GM19351 (cell line): ENCODE measurements around the gene IP6K3.

Source experiments
- ATAC-seq: cut with Tn5 transposase; IDR thresholded peaks from one replicate; pipeline ENCODE4 v1.9.1; 2021; ENCODE audit warnings: mild to moderate bottlenecking, moderate library complexity; ENCODE audit not compliant: unreplicated experiment

Gene IP6K3

DNA sequence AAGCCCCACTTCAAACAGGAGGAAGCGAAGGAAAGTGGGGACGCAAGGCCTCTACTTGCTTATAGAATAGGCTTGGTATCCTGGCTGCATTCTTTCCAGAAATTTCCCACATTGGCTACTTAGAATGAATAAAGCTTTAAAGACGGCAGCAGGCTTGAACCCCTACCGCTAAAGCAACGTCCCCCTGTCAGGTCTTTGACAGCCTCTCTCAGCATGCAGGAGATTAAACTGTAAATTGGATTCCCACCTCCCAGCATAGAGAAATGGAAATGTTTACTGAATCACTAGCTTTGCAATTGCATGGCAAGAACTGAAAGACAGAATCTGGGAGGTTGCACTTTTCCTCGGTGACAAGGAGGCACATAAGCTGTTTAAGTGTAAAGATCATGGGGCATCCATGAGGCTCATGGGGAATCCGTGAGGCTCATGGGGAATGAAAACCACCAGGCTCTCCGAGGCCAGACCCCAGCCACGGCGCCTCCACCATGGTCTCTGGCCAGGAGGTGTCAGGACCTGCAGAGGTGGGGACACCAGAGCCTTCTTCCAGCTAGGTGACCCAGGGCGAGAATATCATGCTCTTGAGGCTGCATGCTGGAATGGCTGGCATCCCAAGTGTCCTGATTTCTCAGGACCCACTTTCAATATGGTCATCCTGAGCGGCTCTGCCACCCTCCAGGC is 31.9 kb upstream of the IP6K3 start:
- no peak for ATAC-seq

DNA sequence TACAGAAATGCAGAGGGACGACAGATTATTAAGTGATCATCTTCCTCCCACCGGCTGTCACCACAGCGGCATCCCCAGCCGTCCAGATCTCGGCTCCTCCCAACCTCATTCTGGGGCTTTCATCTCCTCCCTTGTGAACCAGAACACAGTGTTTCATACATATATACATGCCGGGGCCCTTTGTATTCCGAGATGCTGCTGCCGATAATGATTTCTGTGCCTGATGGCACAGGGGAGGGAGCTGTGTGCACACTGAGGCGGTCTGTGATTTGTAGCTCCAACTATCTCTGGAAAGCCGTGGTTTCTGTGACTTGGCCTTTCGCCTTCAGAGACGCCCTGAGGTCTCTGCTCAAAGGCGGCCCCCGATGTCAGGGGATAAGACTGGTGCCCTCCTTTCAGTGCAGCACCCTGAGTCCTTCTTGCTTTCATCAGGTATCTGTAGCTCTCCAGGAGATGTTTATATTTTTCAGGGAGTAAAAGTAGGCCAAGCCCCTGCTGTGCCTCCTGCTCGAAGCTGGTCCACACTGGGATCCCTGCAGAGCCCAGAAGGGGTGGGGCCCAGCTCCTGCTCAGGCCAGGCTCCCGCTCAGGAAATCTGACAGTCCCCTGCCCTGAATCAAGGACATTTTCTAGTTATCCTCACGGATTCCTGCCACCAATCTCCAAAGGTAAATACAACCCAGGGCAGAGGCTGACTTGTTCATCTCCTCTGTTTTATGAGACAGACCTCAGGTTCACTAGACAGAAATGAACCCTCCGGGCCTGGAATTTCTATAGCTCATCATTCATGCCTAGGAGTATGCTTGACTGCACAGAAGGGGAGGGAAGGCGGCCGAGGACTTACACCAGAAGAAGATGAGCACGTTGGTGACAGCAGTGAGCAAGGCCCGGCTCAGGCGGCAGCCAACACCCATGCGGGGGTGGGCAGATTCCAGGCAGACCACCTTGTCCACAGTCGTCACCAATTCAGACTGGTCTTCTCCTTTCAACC is 31.0 kb upstream of the IP6K3 start:
- no peak for ATAC-seq

DNA sequence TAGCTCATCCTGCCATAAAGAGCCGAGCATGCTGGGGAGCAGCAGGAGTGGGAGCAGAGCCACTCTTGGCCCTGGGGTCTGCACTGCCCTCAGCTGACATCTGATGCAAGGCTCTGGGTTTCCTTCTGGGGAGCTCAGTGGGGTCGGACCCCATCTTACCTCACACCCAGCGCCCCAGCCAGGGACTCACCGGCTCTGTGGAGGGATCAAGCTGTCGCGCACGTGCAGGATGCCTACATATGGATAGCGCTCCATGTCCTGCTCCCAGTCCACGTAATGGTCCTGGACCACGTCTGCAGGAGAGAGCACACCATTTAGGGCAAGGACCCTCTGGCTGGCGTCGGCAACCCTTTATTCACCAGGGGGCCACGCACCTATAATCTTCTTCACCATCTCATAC is 30.1 kb upstream of the IP6K3 start:
- ATAC-seq: no peak

DNA sequence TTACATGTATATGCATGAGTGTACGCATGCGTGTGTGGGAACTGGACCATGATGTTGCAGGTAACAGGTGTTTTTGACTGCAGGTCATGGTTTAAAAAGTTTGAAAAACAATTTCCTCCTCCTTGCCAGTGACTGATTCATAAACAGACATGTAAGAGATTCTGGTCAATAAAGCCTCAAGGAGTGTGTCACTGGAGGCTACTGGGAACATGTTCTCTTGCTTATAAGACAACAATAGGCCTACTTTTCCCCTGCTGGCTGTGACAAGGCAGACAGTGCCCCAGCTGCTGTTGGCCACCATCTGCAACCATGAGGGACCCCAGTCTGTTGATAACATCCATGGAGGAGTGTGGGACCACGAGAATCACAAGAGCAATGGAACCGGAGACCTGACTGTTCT is 29.5 kb upstream of the IP6K3 start:
- ATAC-seq: no peak

DNA sequence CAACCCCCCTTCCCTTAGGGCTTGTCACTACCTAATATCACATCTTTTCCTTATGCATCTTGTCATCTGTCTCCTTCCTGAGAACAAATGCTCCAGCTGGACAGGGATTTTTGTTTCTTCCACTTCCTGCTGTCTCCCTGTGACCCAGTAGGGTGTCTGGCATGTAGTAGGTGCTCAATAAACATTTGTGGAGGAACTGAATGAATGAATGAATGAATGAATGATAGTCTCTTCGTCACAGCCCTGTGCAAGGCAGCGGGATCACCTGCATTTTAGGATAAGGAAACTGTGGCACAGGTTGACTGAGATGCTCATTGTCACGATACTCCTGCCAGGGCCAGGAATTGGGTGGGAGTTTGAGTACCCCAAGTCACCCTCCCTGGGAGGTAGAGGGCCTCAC is 28.1 kb upstream of the IP6K3 start:
- ATAC-seq: no peak

DNA sequence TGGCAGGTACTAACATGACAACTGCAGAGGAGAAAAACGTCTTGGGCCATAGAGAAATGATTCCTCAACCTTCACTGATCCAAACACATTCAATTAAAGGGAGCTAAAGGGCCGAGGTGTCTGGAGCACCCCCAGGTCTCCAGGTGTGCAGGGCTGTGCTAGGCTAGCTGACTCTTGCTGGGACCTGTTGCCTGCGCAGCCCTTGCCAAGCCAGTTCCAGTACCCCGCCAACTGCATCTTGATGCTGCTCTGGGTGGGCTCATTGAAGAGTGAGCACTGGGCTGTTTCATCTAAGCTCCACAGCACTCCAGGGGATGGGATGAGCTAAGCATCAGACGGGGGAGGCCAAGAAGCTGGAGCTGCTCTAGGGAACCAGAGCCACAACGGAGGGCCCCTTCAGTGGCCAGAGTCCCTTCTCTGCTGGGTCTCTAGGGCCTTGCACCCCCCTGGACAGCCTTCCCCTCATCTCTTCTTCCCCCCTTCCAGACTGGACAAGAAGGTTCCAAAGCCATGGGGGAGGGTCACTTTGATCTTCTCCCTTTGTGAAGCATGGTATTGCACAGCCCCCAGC is 26.3 kb upstream of the IP6K3 start:
- ATAC-seq: no peak

DNA sequence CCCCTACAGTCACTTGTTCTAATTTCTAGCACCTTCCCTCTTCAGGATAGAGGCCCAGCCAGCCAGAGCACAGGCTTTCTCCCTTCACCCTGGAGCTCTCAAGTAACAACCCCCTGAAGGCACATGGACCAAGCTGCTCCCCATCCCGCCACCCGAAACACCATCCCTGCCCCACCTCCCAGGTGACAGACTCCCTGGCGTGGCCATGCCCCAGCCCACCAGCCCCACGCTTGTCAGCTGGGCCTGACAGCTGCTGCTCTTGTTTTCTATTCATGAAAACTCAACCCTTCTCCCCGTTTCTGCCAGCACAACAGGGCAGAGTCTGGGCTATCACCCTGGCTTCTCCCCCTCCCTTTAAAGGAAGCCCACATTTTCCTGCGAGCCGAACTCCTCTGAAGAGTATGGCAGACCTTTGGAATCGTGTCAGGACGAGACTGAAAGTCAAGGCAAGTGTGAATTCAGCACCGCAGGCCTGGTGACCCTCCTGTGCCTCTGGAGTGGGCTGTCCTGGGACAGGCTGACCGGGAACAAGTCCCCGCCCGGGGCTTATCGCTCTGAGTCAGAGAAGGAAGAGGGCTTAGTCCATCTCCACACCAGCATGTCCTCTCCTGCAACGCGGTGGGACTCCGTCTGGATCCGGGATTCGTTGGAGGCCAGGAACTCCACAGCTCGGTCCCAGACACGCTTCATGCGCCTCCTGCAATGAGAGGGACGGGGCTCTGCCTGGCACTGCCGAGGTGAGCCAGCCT is 25.6 kb upstream of the IP6K3 start:
- ATAC-seq: no peak

DNA sequence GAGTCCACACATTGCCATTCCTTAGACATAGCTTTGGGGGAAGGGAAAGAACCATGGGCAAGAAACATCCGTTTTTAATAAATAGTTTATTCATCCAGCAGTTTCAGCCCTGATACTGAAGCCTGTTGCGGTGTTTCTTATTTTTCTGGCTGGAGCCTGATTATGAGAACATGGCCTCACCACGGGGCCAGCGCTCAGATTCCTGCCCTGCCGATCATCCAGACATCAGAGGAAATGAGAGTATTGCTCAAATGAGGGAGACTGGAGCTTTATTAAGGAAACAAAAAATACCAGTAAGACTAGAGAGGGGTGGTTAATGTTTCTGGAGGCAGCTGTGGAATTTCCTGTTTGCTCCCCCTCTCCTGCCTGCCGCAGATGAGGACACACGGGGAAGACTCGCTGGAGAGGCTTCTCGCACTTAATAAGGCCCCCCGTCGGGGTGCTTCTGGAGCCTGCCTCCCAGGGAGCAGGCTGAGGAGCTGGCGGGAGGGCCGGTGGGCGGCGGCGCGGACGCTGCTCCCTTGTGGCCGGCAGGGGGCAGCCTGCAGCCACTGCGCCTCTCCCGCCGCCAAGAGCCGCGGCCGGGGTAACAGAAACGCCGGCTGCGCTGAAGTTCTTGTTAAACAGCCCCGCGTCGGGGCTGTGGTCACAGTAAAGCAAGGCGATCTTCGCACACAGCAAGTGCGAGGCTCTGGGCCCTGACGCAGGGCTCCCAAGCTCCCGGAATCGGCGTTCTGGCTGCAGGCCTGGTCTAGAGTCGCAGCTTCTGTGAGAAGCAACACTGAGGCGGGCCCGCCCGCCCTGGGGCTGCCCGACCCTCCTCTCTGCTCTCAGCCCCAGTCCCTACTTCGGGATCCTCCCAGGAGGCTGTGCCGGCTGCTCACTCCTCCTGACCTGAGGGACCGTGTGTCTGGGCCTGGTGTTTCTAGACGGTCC is 24.7 kb upstream of the IP6K3 start:
- no peak for ATAC-seq

DNA sequence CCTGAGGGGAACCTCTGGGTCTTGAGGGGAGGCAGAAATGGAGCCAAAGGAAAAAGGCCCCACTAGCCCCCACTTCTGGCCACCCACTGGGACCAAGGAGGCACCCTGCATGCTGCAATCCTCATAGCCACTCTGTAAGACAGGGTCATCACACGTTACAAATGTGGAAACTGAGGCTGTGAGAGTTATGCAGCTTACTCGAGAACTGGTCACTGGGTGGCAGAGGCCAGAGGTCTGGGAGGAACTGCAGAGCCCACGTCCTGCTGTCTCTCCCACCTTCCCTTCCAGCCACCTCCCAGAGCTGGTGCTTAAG is 24.1 kb upstream of the IP6K3 start:
- no peak for ATAC-seq

DNA sequence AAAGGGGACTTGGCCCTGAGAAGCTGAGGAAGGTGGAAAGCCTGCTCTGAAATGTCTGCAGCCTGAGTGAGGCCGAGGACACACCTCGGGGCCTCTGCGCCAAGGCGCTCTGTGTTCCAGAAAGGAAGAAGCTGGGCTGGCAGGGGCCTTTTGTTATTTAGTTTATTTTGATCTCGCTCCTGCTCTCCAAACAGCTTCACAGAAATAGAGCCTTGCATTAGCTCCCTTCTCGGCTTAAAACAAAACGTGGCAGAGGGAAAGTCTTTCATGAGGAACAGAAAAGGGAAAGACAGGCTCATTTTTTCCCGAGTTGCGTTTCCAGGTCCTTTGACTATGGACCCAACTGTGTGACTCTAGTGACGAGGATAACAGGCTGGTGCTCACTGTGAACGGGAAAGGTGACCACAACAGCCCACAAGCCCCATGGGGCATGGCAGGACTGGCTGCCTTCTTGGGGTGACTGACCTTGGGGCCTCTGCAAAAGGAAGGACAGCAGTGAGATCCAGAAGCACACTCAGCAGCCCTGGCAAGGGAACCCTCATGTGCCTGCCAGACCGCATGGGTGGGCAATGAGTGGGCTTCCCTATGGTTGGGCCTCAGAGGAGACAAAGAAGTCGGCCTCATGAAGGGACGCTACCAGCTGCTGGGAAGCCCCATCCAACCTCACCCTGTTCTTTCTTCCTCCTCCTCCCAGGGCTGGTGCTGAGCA is 23.6 kb upstream of the IP6K3 start:
- no peak for ATAC-seq

DNA sequence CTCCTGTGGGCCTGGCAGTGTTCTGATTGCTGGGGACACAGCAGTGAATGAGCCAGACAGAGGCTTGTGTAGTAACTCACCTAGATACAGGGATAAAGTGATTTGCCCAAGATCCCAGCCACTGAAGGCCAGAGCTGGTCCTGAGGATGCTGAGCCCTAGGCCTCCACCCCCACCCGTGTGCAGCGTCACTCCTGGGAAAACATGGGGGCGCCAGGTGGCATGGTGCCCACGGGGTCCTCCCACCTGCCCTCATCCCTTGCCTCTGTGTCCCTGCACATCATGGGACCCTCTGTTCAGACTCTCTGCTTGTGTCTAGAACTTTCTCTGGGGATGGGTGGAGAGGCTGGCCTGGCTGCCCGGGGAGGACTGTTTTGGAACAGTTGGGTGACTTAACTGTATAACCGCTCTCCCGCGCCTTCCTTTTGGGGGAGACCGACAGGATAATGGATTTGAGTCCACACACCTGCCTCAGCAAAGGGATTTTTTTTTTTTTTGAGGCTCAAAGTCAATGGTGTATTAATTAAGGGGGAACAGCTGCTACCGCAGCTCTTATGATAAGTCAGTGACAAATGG is 22.6 kb upstream of the IP6K3 start:
- no peak for ATAC-seq

DNA sequence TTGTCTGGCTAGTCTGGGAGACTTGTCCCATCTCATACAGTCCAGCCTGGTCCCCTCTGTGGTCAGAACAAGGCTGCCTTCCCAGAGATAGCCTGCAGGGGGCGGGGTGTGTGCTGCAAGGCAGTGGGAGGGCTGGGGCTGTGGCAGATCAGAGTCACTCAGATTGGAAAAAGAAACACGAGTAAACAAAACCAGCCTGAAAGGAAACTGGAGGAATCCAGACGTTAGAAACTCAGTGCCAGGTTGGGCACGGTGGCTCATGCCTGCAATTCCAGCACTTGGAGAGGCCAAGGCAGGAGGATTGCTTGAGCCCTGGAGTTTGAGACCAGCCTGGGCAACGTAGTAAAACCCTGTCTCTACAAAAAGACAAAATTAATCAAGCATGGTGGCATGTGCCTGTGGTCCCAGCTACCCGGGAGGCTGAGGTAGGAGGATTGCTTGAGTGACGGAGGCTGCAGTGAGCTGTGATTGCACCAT is 22.0 kb upstream of the IP6K3 start:
- ATAC-seq: peak; percentile 49

DNA sequence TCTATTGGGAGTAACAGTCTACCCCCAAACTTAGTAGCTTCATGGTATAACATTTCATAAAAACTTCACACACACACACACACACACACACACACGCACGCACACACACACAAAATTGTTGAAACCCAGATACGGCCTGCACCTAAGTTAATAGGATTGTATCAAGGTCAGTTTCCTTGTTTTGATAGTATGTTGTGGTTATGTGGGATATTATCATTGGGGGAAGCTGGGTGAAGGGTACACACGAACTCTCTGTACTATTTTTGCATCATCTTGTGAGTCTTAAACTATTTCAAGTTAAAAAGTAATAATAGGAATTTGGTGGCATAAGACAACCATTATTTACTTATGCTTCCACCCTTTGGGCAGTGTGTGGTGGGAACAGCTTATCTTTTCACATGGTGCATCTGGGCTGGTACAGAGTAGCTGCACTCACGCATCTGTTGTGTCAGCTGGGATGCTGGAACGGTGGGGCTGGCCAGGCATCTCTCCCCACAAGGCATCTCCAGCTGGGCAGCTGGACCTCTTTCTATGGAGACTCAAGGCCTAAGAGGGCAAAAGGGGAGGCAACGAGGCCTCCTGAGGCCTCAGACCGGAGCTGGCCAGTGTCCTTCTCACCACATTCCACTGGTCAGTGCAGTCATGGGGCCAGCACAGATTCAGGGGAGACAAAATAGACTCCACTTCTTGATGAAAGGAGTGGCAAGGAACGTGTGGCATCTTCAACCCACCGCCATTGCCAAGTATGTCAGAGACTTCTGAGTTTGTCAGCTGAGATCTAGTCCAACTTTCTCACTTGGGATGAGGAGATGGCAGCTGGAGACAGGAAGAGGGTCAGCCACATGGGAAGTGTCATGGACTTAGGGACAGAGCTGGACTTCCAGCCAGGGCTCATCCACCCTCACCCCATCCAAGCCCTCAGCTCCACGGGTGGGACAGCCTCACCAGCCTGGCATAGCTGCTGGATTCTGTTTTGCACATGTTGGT is 20.5 kb upstream of the IP6K3 start:
- no peak for ATAC-seq

DNA sequence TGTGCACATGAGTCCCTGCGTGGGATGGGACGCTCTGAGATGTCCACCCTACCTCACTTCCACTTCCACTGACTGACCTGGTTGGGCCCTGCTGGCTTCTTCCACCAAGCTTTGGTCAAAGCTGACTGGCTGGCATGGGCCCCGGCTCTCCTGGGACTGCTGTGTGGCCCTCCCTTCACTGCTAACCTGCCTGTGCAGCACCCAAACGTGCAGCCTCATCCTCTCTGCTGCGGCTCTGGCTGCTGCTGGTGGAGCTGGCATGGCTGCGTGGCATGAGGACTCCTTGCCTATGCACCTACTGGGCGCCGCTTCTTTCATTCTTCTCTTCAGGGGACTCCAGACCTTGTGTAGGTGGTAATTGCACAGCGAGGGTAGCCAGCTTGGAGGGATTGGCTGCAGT is 18.7 kb upstream of the IP6K3 start:
- no peak for ATAC-seq

DNA sequence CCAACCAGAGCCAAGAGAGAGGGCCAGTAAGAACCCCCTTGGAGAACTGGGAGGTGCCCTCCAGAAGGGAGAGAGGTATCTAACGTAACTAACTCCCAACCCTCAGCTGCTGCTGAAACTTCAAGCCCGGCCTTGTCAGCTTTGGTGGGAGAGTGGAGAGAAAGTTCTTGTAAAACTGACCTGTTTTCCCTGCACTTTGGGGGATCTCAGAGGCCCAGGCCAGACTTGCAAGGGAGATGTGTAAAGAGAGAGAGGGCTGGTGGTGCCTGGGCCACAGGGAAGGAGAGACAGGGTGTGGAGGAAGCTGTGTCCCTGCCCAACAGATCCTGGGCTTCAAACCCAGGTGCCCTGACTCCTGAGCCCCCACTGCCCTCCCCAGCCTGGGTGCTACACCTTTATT is 17.3 kb upstream of the IP6K3 start:
- ATAC-seq: no peak

DNA sequence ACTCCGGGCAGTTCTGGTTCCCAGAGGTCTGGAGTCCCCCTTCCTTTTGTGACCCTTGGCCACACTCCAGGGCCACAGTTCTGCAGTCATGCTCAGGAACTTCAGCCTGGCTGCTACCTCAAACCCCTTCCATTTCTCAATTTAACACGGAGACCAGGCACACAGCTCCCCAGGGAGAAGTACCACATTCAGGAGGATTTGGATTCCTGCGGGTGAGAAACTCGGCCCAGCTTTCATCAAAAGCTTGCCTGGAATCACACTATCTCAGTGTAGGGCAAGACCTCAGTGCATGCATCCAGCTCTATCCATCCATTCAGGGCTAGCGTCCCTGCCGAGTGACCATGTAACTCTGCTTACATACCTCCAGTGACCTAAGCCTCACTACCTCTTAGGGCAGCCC is 16.8 kb upstream of the IP6K3 start:
- no peak for ATAC-seq

DNA sequence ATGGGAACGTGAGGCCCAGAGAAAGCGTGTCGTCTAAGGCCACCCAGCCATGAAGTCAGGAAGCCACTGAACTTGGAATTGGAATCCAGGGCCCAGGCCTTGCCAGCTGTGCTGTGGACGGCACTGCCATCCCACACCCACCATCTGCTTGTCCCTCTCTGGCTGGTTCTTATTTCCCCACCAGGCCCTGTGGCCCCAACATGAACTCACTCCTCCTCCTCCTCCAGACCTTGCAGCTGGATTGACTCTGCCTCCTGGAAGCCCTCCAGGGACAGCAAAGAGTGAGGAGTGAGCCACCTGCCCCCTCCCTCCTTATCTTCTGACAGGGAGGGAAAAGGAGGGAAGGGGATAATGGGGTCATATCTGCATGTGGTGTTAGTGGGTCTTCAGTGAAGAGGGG is 16.0 kb upstream of the IP6K3 start:
- ATAC-seq: no peak
